ENCODE results near the gene TSPAN15.

TSPAN15 gene

DNA sequence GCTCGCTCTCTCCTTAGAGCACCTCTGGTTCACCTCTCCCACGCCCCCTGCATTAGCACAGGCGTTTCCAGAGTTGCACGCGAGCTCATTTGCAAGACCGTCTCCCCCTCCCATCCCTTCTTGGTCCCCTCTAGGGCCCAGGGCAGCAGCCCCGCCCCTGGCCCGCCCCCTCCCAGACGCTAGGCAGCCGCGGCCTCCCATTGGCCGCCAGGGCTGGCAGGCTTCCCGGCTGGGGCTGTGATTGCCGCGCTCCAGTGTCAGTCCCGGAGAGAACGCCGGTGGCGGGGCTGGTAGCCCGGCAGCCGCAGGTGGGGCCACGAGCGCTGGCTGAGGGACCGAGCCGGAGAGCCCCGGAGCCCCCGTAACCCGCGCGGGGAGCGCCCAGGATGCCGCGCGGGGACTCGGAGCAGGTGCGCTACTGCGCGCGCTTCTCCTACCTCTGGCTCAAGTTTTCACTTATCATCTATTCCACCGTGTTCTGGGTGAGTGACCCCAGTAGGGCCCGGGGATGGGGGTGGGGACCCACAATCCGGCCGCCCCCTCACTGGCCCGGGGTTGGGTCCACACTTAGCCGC, at the start of gene TSPAN15:
Gene TSPAN15 (plus strand): TSS at position 257 of the 575 bp plus-strand sequence. CDS start 130 bp downstream, at position 387.
- peak; percentile 76 for DNase-seq

DNA sequence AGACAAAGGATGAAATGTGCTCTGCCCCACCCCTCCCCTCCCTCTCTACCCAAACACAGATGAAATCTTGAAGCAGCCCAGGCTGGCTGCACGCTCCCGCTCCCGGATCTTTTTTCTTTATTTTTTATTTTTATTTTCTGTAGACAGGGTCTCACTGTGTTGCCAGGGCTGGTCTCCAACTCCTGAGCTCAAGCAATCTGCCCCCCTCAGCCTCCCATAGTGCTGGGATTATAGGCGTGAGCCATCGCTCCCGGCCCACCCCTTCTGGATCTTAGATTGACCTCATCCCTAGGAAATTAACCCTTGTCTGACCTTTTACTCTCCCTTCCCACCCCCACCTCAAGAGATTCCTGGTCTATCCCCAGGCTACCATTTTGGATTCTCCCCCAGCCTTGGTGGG, 48.9 kb upstream of the TSPAN15 start:
- DNase-seq, result no peak

DNA sequence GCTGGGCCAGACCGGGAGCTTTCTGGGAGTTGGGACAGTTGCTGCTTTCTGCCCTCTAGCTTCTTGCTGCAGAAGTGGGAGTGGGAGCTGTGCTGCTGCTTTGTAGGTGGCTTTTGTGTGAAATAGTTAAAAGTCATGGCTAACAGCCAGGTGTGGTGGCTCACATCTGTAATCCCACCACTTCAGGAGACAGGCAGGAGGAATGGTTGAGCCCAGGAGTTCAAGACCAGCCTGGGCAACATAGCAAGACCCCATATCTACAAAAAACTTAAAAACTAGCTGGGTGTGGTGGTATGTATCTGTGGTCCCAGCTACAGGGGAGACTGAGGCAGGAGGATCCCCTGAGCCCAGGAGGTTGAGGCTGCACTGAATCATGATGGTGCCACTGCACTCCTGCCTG, 48.2 kb upstream of the TSPAN15 start:
- DNase-seq, result no peak

DNA sequence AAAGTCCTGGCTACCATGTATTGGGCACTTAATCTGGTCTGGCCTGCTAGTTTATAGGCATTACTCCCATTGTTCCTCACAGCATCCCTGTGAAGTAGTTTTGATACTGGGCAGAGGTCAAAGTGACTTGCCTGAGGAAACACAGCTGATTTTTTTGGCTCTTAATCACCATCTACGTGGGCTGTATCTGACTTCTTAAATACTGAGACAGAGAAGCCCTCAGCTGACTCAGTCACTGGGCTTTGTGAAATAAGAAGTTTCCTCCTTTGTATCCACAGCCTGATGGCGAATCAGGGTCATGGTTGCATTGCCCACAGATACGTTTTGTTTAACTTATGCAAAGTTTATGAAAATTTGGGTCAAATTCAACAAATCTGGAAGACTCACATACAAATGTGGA, 47.7 kb upstream of the TSPAN15 start:
- no peak for DNase-seq

DNA sequence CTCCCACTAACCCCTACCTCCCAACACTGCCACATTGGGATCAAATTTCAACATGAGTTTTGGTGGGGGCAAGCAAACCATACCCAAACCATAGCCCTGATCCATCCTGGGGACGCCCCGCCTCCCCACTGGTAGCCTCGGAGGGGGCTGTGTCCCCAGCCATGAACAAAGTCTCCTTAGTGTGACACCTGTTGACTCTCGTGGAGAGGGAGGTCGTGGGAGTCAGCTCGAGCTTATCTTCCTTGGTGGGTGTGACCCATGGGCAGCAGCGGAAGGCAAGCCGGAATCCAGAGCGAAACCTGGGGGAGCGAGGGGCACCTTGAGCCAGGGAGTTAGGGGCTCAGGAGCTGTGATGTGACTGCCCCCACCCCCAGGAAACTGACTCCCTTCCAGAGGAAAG, 46.5 kb upstream of the TSPAN15 start:
- no peak for DNase-seq

DNA sequence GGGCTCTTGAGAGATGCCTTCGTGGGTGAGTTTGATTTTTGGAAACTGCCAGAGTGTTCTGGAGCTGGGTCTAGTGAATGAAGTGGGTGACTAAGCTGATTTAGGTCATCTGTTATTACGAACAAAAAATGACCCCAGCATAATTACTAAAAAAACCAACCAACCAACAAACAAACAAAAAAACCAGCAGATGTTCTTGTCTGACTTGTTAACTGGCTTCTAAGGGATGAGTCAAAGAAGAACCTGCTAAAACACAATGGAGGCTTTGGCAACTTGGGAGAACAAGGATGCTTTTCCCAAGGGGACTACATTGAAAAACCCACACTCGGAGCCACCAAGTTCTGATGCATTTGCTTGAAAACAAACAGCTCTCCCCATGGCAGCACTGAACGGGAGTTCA, 46.0 kb upstream of the TSPAN15 start:
- no peak for DNase-seq

DNA sequence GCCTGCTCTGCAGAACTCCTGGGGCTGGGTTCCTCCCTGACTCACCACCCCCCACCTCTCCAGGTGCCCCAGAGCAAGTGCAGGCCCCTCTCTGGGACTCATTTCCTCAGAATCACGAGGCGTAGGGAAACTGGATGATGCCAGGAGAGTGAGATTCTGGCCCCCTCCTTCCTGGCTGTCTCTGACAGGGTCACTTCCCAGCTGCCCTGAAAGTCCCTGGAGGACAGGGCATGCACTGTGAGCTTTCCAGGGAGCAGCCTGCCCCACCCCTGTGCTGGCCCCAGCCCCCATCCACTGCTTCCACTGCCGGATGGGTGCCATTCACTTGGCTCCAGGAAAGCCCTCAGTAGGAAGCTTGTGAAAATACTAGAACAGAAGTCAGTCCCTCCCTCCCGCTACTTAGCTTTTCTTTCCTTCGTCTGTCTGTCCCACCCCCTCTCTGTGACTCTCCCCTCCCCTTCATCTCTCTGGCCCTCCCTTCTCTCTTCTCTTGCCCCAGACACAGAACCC, 44.9 kb upstream of the TSPAN15 start:
- no peak for DNase-seq

DNA sequence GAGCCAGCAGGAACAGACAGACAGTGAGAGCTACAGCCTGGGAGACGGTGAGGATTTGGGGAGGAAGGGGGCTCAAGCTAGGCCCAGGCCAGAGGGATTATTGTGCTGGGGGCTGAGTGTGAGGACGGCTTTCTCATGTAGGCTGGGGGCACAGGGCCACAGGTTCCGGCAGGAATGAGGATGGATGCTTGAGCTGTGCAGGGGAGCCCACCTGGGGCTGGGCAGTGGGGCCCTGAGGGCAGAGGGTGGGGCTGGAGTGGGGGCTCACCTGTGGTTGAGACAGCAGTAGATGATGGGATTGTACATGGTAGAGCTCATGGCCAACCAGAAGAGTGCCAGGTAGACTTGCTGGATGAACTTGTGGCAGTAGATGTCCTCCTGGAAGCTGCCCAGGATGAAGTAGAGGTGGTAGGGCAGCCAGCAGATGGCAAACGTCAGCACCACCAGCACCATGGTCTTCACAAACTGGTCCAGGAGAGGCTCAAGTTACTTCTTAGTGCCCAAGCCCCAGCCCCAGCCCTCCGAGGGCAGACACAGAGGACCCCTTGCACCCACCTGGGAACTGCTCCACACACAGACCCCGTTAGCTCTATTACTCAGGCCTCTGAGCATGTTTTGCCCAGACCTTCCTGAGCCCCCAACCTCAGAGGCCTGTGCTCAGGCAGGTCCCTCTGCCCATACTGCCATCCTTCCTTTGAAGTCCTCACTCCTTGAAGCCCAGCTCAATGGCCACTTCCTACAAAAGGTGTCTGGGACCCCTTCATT, 44.3 kb upstream of the TSPAN15 start:
- no peak for DNase-seq

DNA sequence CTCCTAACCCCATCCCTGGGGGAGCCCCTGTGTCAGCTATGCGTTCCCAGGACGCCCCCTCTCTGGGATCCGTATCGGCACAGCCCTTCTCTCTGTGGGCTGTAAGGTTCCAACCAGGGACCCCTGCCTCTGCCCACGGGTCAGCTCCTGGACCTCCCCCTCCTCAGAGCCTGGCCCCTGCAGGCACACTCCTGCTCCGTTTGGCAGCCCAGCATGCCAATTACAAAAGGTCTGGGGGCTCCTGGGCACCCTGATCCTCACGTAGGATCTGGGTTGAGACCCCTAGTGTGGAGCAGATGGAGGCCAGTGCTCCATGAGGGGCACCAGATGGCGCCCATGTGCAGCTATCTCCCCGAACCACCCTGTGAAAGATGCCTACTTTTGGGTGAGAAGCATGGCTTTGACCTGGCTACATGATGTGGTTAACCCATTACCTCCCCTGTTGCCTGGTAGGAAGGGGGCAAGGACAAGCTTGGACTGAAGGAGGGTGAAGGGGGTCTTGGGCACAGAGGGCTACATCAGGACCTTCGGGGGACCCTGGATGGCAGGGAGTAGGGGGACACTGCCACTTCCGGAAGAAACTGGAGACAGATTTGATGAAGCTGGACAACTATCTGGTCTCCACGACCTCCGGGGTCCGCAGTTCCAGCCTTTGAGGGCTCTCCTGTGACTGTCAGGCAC, 43.5 kb upstream of the TSPAN15 start:
- DNase-seq, result peak; percentile 4

DNA sequence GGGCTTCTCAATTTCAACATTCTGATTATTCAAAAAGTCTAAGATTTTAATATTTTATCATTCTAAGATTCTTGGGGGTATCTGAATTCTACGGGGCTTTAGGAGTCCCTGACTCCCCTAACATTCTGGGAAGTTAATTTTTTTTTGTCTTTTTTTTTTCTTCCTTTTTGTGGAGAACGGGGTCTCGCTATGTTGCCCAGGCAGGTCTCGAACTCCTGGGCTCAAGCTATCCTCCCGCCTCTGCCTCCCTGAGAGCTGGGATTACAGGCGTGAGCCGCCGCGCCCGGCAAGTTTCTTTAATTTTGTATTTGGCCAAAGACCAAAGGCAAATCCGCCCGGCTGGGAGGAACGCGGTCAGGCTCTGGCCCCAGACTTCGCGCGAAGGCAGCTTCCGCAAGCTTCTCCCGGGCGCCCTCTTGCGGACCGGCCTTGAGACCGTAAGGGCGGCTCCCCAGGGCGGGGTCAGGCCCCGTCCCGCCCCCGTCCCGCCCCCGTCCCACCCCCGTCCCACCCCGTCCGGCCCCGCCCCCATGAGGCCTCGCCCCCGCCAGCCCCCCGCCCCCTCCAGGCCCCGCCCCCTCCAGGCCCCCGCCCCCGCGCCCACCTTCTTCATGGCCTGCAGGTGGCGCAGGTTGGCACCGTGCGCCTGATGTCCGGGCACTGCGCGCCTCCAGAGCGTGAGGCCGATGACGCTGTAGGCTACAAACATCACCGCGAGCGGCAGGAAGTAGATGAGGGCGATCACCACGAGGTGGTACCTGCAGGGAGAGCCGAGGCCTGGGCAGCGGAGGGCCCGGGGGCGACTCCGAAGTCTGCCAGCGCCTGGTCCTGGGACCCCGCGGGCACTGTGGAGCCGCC, 42.7 kb upstream of the TSPAN15 start:
- peak; percentile 78 for DNase-seq

DNA sequence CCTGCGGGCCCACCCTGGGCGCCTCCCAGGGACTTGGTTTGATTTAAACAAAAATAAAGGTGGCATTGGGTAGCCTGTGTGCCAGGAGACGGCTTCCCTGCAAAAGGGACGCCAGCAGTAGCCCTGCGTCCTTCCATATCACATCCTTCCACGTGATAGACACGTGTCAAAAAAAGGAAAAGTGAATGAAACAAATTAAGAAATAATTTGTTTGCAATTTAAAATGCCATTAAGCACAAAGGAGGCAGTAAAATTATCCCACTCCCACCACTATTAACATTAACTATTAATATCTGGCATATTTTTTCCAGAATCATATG, 42.1 kb upstream of the TSPAN15 start:
- DNase-seq, result no peak

DNA sequence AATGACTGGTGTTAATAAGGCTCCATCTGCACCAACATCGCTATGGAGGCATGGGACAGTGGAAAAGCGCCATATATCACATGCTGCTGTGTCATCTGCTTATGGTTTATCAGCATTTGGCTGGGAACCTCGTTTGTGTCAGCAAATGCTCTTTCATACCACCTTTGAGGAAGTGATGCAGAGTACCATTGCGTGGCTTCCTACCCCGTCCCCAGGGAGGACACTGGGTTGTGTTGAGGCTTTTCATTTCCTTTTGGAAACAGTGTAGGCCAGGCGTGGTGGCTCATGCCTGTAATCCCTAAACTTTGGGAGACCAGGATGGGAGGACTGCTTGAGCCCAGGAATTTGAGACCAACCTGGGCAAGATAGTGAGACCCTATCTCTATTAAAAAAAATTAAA, 41.3 kb upstream of the TSPAN15 start:
- DNase-seq, result no peak

DNA sequence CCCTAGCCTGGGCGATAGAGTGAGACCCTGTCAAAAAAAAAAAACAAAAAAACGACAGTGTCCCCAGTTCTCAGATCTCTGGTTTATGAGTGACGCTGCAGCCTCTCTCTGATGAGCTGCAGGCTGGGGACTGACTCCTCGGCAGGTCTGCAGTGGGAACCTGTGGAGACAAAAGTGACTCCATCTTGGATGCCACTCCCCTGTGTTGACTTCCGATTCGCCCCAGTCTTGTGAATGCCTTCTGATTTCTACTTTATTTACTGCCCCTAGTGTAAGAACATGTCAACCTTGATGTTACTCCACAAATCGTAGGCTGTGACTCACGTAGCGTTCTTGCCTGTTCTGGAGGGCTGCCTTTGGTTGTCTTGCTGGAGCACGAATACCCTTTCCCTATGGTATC, 40.8 kb upstream of the TSPAN15 start:
- DNase-seq, result no peak

DNA sequence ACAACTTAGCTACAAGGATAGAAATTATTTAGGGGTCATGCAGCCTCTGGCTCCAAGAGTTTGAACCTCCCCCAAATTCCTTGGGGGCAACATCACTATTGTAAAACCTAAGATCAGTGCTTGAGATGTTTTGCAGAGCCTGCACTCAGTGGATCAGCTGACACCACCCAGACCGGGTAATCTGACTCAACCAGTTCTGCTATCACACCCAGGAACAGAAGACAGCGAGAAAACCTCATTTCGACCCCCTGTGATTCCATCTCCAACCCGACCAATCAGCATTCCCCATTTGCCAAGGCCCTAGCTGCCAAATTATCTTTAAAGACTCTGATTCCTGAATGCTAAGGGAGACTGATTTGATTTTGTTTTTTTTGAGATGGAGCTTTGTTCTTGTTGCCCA, 39.8 kb upstream of the TSPAN15 start:
- no peak for DNase-seq

DNA sequence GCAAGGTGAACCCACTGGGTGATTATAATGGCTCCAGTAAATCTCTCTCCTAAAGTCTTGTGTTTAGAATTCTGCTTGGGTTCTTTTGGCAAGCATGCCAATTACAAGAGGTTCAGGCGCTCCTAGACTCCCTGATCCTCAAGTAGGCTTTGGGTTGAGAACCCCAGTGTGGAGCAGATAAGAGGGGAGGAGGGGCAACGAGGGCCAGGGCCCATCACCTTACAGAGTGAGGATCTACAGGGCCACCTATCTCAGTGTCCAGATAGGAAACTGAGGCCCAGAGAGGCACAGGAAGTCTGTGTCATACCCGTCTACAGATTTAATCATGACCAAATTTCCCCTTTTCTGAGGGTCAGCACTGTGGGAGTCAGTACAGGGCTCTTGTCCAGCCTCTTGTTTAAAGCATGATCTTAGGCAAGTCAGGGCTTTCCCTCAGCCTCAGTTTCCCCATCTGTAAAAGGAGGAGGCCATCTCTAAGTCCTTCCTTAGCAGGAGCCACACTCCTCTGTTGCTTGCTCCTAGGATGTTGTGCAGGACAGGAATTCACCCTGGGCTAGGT, 39.0 kb upstream of the TSPAN15 start:
- DNase-seq, result no peak

DNA sequence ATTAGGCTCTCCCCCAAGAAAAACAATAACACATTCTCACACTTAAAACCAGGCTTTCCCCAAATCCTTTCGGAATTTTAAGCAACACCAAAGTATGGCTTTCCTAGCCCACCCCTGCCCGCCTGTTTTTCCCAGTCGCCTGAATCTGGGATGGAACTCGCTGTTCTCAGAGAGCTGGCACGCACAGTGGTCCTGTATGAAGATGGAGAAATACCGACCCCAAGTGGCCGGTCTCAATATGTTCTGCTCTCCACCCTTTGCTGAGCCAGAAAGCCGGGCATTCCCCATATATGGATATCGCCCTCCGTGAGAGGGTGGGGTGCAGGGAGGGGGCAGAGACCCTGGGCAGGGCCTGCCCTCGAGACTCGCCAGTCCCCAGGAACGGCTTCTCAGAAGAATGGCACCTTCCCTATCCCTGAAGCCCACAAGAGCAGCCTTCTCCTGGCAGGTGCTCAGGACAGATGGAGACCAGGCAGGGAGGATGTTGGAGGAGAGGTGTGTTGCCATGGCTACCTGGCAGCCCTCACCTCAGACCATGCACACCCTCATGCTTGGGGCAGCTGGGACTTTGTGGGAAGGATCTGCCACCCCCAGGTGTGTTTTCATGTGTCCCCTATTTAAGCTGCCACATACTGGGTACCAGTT, 37.9 kb upstream of the TSPAN15 start:
- peak; percentile 36 for DNase-seq

DNA sequence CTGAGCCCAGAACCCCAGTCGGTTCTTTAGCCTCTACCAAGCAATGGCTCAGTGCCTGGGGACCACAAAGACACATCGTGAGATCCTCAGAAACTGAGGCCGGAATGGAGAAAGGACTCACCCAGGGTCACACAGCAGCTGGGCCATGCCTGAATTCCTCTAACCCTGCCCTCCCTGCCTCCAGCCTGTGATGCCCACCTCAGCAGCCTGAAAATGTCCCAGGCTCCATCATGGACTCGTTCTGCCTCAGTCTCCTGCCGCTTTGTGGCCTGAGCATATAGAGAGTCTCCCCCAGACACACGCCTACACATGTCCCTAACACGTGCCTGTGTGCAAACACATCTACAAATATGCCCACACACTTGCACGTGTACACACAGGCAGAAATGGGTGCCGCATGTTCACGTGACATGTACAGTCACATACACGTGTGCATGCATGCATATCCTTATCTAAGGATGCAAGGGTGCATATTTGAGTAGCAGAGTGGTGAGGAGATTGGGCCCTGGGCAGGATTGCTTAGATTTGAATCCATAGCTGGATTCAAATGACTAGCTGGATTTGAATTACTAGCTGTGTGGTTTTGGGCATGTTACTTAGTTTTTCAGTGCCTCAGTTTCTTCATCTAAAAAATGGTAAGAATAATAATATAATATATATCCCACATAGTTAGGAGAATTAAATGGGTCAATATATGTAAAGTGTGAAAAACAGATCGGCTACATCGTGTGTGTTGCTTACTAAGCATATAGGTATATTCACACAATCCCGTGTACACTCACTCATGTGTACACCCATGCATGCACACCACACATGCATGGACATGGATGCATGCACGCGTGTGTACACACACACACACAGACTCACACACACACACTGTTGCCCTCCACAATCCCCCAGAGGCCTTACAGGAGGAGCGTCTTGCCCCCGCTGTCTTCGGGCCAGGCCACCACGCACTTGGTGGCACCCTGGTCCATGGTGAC, 36.9 kb upstream of the TSPAN15 start:
- no peak for DNase-seq

DNA sequence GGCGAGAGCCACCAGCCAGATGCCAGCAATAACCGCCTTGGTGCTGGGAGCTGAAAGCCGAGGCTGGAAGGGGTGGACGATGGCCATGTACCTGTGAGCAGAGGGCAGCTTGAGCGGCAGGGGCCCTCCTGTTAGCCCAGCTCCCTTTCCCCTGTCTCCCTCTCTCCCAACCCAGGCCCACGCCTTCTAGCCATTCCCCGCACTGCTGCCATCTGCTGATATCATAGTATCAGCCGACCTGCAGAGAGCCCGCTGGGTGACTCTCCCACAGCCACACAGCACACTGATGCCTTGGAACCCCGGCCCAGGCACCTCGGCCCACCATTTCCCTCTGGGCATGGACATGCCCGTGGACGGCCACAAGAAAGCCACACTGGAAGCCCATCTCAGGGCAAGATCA, 36.2 kb upstream of the TSPAN15 start:
- no peak for DNase-seq

DNA sequence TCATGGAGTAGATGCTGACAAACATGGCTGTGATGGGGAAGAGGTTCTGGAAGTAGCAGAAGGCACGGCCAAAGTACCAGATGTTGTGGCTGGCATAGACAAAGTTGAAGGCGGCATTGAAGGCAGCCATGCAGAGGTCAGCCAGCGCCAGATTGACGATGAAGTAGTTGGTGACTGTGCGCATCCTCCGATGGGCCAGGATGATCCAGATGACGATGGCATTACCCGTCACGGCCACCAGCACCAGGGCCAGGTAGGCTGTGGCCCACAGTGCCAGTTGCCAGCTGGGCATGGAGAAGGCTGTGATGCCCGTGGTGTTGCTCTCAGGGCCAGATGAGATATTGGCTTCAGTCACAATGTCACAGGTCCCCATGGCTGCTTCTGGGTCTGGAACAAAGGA, 35.3 kb upstream of the TSPAN15 start:
- no peak for DNase-seq

DNA sequence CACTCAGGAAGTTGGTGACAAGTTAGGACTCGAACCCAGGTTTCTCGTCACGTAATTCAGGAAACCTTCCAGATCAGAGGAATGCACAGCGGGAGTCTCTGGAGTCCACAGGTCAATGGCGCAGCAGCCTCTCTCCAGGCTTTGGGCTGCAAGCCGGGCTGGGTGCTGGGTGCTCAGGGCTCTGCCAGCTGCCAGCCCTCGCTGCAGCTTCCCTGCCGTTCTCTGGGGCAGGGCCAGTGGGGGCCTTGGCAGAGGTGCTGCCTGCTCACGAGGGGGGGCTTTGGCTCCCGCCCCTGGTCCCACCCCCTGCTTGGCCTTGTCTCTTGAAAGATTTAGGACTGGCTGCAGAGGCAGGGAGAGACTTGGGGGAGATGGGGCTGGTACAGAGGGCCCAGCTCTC, 34.6 kb upstream of the TSPAN15 start, which contains the start of gene TACR2:
Gene TACR2 (minus strand): TSS at position 224 of the 400 bp plus-strand sequence. CDS start 595 bp downstream, outside the sequence.
- no peak for DNase-seq

DNA sequence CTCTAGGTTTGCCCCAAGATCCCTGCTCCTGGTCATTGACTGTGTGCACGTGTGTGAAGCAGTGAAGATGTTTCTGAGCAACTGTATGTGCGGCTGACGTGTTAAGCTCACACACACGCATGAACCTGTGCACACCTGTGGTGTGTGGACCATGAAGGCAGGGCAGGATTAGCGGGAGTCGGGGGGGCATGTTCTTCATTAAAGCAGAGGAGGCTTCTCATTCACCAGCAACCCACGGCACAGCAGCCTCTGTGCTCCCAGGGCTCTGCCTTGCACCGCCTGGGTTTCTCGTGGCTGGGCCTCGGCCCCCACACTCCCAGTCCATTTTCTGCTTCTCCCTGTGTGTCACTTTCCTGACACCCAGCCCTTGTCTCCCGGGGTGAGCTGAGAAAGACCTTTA, 33.7 kb upstream of the TSPAN15 start:
- no peak for DNase-seq

Data from NCI-H1105 treated with DMSO at 0.1 percent for 48 hours (cell line).